HCEC 1CT (cell line): ENCODE data around the gene NTRK3.

ENCODE experiments used
- DNase-seq: peaks from one replicate; pipeline ENCODE4 v3.0.0-alpha.2; 2017

Gene NTRK3

DNA sequence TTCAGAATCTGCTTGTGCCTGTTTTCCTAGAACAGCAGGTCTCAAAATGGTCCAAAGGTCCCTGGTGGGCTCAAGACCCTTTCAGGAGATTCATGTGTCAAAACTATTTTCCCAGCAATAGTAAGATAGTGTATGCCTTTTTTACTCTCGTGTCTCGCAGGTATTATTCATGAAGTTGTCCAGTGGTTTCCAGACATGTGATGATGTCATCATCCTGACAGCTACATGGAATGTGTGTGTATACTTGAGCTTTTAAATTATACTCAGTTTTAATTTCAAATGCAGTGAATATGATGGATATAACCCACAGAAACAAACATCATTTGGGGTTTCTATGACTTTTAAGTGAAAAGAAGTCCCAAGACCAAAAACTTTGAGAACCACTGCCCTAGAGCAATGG lies 288.6 kb downstream of the NTRK3 start:
- DNase-seq, result no peak

- DNase-seq, result no peak
Measured at GRCh38 chr15:87965304-87965703, 291.2 kb downstream of the NTRK3 start.

GRCh38 chr15:87962428-87962827 lies 294.1 kb downstream of the NTRK3 start:
- no peak for DNase-seq

- no peak for DNase-seq
Measured at GRCh38 chr15:87961851-87962420, 294.6 kb downstream of the NTRK3 start.

DNA sequence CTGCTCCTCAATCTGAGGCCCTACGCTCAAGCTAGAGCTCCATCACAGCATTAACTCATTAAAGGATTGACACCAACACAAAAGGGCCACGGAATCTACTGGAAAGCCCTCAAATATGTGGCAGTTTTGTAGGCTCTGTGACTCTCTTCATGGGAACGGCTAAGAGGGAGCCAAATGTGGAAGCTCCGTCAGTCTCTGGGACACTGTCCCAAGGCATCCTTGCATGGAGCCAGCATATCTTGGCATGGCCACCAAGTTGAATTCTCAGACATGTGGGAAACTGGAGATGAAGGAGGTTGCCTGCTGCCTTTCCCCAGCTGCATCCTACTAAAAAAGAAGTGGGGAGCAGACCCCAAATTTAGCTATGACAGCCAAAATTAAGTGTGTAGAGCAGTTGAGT lies 296.9 kb downstream of the NTRK3 start:
- DNase-seq, result no peak

DNA sequence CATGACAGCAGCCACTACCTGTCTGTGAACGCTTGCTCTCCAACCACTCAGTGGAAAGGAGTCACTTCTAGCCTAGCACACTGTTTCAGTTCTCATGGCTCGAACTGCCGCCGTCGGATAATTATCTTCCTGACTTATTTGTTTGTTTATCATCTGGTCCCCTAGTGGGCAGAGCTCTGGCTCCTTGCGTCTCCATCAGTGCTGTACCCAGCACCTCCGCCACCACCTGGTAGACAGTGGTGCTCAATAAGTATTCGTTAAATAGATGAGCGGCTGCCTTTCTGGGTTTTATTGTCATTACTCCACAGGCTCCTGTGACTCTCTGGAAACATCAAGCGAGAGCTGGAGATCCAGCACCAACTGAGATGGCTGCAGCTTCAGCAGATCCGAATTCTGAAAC lies 297.5 kb downstream of the NTRK3 start:
- DNase-seq, result no peak

DNA sequence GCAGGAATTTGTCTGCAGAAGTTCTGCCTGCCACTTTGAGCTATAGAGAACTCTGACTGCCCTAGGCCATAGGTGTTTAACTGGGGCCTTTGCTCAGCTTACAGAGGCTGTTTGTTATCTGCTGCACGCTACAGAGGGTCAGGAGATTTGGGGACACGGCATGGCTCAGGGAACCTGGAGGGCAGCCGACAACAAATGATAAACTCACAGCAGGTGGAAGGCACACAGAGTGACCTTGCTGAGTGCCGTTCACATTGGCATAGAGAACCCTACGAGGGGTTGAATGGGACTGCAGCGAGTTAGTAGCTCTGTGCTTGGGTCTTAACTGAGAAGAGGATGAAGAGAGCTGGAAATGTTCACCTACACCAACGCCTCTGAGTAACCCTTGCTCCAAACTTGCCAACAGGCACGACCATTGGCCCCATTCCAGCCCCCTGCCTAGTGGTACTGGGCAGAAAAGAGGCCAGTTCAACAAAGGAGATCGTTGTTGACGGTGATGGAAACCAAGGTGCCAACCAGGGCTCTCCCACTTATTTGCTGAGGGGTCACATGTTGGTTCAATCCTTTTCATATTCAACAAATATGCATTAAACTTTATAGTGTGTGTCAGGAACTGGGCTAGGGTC lies 301.1 kb downstream of the NTRK3 start:
- no peak for DNase-seq

DNA sequence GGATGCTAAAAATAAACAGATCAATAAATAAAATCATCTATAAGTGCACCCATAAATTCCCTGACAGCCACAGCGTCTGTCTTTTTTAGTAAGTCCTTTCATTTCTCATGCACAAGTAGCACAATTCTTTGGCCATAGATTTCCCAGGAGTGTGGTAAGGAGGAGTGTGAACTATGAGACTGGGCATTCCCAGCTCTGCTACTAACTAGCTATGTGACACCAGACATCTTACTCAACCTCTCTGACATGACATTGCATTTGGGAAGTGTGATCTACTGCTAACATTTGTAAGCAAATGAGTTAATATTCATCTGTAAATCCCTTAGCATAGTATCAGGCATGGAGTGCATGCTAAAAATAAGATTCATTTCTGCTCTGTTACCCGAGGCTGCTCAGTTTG lies 301.7 kb downstream of the NTRK3 start:
- DNase-seq, result no peak

- no peak for DNase-seq
Measured at GRCh38 chr15:87952736-87953287, 303.7 kb downstream of the NTRK3 start.

DNA sequence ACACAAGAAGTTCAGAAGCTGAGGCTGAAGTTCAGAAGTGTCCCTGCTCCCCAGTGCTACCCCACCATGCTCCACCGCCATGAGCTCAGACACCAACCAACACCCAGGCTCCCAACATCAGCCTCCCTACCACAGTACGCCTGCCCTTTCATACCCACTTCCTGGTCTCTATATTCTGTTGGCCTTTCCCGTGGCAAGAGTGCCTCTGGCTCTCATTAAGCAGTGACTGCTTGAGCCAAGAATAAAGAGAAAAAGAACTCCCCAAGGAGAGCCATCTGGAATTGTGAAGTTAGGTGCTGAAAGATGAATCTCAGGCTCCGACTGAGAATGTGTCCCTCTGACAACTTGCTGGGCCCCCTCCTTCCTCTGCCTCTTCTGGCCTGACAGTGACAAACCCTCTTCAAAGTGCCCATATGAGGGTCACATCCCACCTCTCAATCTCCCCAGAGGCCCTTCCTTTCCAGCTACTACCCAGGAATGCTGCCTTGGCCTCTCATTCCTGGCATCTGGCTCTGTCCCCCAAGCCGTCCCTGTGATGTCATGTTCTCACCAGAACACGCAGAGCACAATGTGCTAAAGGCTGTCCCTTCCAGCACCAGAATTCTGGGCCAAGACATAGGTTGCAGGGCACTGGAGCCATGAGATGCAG lies 306.8 kb downstream of the NTRK3 start:
- no peak for DNase-seq

DNA sequence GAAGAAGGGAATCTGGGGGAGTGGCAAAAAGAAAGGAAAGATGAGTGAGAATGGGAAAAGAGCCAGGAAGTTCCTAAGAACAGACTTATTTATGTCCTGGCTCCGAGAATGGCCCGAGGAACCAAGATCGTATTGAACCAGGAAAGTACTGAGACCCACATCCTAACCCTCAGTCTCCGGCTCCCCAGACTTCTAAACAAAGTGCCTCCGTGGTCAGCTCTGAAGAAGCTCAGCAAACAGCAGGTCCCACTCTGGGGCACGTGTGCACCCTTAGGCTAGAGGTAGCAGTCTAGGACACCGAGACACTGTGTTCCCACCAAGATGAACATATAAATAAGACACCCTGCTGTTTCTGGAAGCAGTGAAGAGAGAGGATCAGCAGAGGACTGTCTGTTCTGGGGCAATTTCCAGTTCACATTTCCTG lies 307.4 kb downstream of the NTRK3 start:
- DNase-seq, result no peak

DNA sequence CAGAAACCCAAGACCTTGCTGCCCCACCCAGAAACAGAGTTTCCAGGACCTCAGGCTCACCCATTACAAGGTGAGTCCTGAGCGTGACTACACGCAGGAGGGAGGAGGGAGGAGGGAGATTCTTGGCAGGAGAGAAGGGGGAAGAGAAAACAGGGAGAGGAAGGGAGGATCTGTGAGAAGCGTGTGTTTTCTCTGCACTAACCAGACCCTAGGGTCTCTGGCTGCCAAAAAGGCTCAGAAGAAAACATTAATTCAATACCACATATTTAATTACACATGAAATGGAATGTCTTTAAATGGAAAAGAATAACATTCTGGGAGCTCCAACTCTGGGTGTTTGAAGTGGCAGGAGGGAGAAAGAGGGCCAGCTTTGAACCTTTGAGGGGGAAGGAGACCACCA lies 309.0 kb downstream of the NTRK3 start:
- no peak for DNase-seq

DNA sequence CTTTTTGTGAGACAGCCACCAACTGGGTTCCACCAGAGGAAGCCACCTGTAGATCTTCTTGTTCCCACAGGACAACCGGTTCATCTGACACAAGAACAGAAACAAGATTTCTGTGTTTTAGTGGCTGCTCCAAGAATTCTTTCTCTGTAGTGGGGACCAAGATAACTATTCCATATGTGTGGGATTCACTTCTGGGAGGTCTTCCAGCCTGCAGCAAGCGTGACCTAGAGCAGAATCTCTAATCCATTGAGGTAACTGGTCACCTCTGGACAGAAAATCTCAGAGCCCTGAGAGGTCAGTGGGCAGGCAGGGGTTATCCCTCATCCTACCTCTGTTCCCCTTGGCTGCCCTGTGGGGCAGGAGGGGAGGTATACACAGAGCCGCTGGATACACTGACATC lies 311.3 kb downstream of the NTRK3 start:
- no peak for DNase-seq

- DNase-seq, result no peak
Measured at GRCh38 chr15:87944691-87945090, 311.8 kb downstream of the NTRK3 start.

GRCh38 chr15:87944050-87944449 lies 312.5 kb downstream of the NTRK3 start:
- no peak for DNase-seq

- DNase-seq, result no peak
Measured at GRCh38 chr15:87943626-87944025, 312.9 kb downstream of the NTRK3 start.

DNA sequence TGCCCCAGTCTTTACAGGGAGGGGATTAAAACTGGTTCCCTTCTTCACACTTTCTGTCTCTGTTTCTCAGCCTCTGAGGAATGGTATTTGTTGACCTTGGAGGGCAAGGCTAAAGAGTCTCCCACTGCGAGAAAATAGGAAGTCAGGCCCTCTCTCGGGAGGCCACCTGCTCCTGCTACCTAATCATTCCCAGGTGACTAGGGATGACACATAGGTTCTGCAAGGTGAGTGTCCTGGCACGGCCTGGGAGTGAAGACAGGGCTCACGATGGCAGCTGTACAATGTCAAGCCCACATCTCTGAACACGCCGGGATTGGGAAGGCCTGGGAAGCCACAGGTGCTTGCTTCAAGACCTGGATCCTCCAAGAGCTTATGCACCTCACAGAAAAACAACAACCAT lies 314.2 kb downstream of the NTRK3 start:
- DNase-seq, result no peak

- DNase-seq, result no peak
Measured at GRCh38 chr15:87941606-87942005, 314.9 kb downstream of the NTRK3 start.

GRCh38 chr15:87940768-87941167 lies 315.8 kb downstream of the NTRK3 start:
- DNase-seq, result no peak

GRCh38 chr15:87939848-87940457 lies 316.6 kb downstream of the NTRK3 start:
- DNase-seq, result no peak

DNA sequence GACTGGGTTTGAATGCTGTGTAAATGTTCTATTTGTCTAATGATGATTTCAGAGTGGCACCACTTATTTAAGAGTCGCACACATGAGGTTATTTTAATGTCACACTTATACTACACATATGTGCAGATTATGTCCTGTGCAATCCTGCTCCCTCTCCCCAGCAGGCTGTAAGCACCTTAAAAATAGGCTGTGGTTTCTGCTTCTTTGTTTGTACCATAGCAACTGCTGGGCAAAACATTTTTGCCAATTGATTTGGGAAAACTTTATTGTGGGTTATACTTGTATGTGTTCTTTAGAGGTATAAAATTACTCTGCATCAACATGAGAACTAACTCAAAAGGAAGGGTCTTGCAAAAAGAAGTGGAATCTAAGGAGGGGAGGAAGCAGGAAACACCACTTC lies 318.5 kb downstream of the NTRK3 start:
- no peak for DNase-seq

DNA sequence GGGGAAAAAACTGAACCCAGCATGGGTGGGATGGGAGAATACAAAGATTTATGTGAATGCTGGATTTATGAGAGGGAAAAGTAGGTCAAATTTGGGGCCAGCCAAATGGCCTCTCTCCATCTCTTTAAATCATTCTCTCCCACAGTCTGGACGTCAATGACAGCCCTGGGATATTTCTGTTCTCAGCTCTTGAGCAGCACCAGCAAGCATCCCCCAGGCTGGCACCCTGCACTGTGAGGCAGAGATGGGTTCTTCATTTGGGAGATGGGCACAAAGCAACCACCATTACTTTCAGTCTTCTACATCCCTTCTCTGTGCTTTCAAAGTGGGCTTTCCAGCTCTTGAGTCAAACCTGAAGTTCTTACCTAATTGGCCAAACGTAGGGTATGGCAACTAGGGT lies 321.0 kb downstream of the NTRK3 start:
- DNase-seq, result no peak

- no peak for DNase-seq
Measured at GRCh38 chr15:87931584-87931983, 325.0 kb downstream of the NTRK3 start.

- DNase-seq, result no peak
Measured at GRCh38 chr15:87930457-87930856, 326.1 kb downstream of the NTRK3 start.
